GM19463 (cell line): ENCODE measurements around the gene ACER3.

Source experiments
- ATAC-seq: cut with Tn5 transposase; IDR thresholded peaks from one replicate; pipeline ENCODE4 v1.9.1; 2021; ENCODE audit warnings: mild to moderate bottlenecking, moderate library complexity; ENCODE audit not compliant: unreplicated experiment

ACER3 gene

GRCh38 chr11:76919467-76919866 is 58.7 kb downstream of the ACER3 start:
- ATAC-seq, result no peak

- ATAC-seq, result peak; percentile 79
Observed at GRCh38 chr11:76919887-76920746, 59.4 kb downstream of the ACER3 start.

GRCh38 chr11:76927160-76927559 is 66.4 kb downstream of the ACER3 start:
- no peak for ATAC-seq

GRCh38 chr11:76935042-76935441 is 74.3 kb downstream of the ACER3 start:
- no peak for ATAC-seq

- ATAC-seq, result no peak
Observed at GRCh38 chr11:76939219-76939631, 78.5 kb downstream of the ACER3 start.

- ATAC-seq, result no peak
Observed at GRCh38 chr11:76944225-76944624, 83.5 kb downstream of the ACER3 start.

- ATAC-seq, result no peak
Observed at GRCh38 chr11:76946223-76946622, 85.5 kb downstream of the ACER3 start.

GRCh38 chr11:76947190-76947589 is 86.5 kb downstream of the ACER3 start:
- ATAC-seq, result no peak

GRCh38 chr11:76947800-76948199 is 87.1 kb downstream of the ACER3 start:
- no peak for ATAC-seq

- ATAC-seq, result no peak
Observed at GRCh38 chr11:76955459-76956114, 94.9 kb downstream of the ACER3 start.

GRCh38 chr11:76962583-76963416 is 102.1 kb downstream of the ACER3 start:
- peak; percentile 58 for ATAC-seq

- peak; percentile 19 for ATAC-seq
Observed at GRCh38 chr11:76963417-76964168, 102.9 kb downstream of the ACER3 start.

GRCh38 chr11:76972051-76972450 is 111.3 kb downstream of the ACER3 start:
- ATAC-seq, result no peak

GRCh38 chr11:76974179-76974891 is 113.6 kb downstream of the ACER3 start:
- no peak for ATAC-seq

- no peak for ATAC-seq
Observed at GRCh38 chr11:76975513-76975912, 114.8 kb downstream of the ACER3 start.

- ATAC-seq, result no peak
Observed at GRCh38 chr11:76977791-76978190, 117.1 kb downstream of the ACER3 start.

- ATAC-seq, result no peak
Observed at GRCh38 chr11:76978239-76978638, 117.5 kb downstream of the ACER3 start.

GRCh38 chr11:76978818-76979217 is 118.1 kb downstream of the ACER3 start:
- ATAC-seq, result no peak

- ATAC-seq, result no peak
Observed at GRCh38 chr11:76980196-76980595, 119.5 kb downstream of the ACER3 start.

GRCh38 chr11:76984743-76985142 is 124.0 kb downstream of the ACER3 start:
- ATAC-seq, result no peak
